HCT116 (cell line): Measurements from ENCODE around the gene FOXQ1. TPM values are rescaled to one million over a fixed set of nuclear protein-coding genes. Genes with fewer than 3 reads are reported as not detected.

ENCODE experiments used
- ATAC-seq: fragments of 200-7000 bp; cut with Tn5 transposase; 2 replicates; pipeline ENCODE4 v1.9.1; 2020; ENCODE audit warnings: mild to moderate bottlenecking, moderate library complexity
- BruUV-seq: library from RNA; stranded (reverse); fragments of 400-500 nt; replicated peaks from 2 replicates; lab custom pipeline; 2021; lab: Mats Ljungman, UMichigan
- CTCF ChIA-PET: fragments of 300-600 bp; sonication (Branson Sonifier 250); formaldehyde crosslinking; loops from one replicate; lab custom pipeline; 2021; ENCODE audit warnings: antibody characterized with exemption; lab: Charles Lee
- POLR2A ChIA-PET: fragments of 300-600, 350-600 bp; sonication (Branson Sonifier 250); formaldehyde crosslinking; loops from one replicate; lab custom pipeline; 2021; ENCODE audit warnings: antibody characterized with exemption; lab: Charles Lee
- RAD21 ChIA-PET, 2 experiments: fragments of 300-600 bp; sonication (Branson Sonifier 250); formaldehyde crosslinking; loops; one replicate each; lab custom pipeline; 2023; ENCODE audit warnings: low total read pairs in 2 of 2; ENCODE audit not compliant: uncharacterized antibody in 2 of 2, unreplicated experiment in 2 of 2, low non-redundant PET in 1 of 2; lab: Charles Lee
- DNase-seq: peaks from one replicate; pipeline ENCODE4 v3.0.0-alpha.2; 2010; ENCODE audit warnings: low read depth, low spot score
- H2AFZ ChIP-seq: fragments of 200-600 bp; shearing (Covaris generic), sonication (generic); 2 replicates; pipeline ENCODE4 v1.6.1; 2017; ENCODE audit warnings: low read depth, mixed run types, mixed read lengths, antibody characterized with exemption, low read length; ENCODE audit not compliant: poor library complexity, severe bottlenecking
- H3K27ac ChIP-seq: 2 replicates; pipeline ENCODE4 v1.5.1; 2012; ENCODE audit warnings: low read depth, low read length
- H3K27me3 ChIP-seq: fragments of 200-600 bp; sonication (generic); 2 replicates; pipeline ENCODE4 v1.6.1; 2016; ENCODE audit warnings: mixed run types, low read length, mixed read lengths; ENCODE audit not compliant: insufficient read depth
- H3K36me3 ChIP-seq, 2 experiments: fragments of 200-500 bp in 1 of 2; fragments of 200-600 bp in 1 of 2; sonication (Bioruptor generic) in 1 of 2; sonication (generic) in 1 of 2; 2 replicates each; pipeline versions ENCODE4 v1.5.1 to v1.6.1; 2014 to 2016; ENCODE audit warnings: low read length in 2 of 2, inconsistent platforms in 1 of 2, mixed read lengths in 1 of 2, mixed run types in 1 of 2; ENCODE audit not compliant: insufficient read depth in 2 of 2, control insufficient read depth in 1 of 2
- H3K4me1 ChIP-seq, 2 experiments: fragments of 200-600 bp in 1 of 2; sonication (generic) in 1 of 2; 2 replicates each; pipeline versions ENCODE4 v1.5.1 to v1.6.1; 2012 to 2017; ENCODE audit warnings: low read length in 2 of 2, inconsistent platforms in 1 of 2, mild to moderate bottlenecking in 1 of 2, mixed read lengths in 1 of 2, mixed run types in 1 of 2, moderate library complexity in 1 of 2; ENCODE audit not compliant: insufficient read depth in 2 of 2, control insufficient read depth in 1 of 2
- H3K4me2 ChIP-seq: fragments of 200-600 bp; sonication (generic); 2 replicates; pipeline ENCODE4 v1.6.1; 2017; ENCODE audit warnings: mixed run types, low read length, mixed read lengths
- H3K4me3 ChIP-seq, 2 experiments: fragments of 200-600 bp in 1 of 2; sonication (generic) in 1 of 2; replicated peaks in 1 of 2; 2 replicates each; pipeline ENCODE4 v1.5.1; 2011 to 2016; ENCODE audit warnings: low read length in 2 of 2, control low read depth in 1 of 2, low read depth in 1 of 2, mild to moderate bottlenecking in 1 of 2, mixed read lengths in 1 of 2, mixed run types in 1 of 2
- H3K79me2 ChIP-seq: fragments of 200-600 bp; sonication (generic); 2 replicates; pipeline ENCODE4 v1.6.1; 2017; ENCODE audit warnings: mild to moderate bottlenecking, mixed run types, low read length, moderate library complexity, mixed read lengths; ENCODE audit not compliant: insufficient read depth
- H3K9ac ChIP-seq: fragments of 200-600 bp; sonication (generic); 2 replicates; pipeline ENCODE4 v1.6.1; 2016; ENCODE audit warnings: low read length, mixed read lengths
- H3K9me2 ChIP-seq: fragments of 200-600 bp; sonication (generic), shearing (Covaris generic); 2 replicates; pipeline ENCODE4 v1.6.1; 2017; ENCODE audit warnings: mixed run types, mild to moderate bottlenecking, moderate library complexity; ENCODE audit not compliant: insufficient read depth
- H3K9me3 ChIP-seq, 2 experiments: fragments of 200-500 bp in 1 of 2; fragments of 200-600 bp in 1 of 2; sonication (Bioruptor generic) in 1 of 2; sonication (generic) in 1 of 2; 2 replicates each; pipeline ENCODE4 v1.6.1; 2014 to 2017; ENCODE audit warnings: low read length in 2 of 2, mixed read lengths in 2 of 2, inconsistent platforms in 1 of 2, low read depth in 1 of 2, mild to moderate bottlenecking in 1 of 2, mixed run types in 1 of 2, moderate library complexity in 1 of 2; ENCODE audit not compliant: control insufficient read depth in 1 of 2, insufficient read depth in 1 of 2
- H4K20me1 ChIP-seq: fragments of 200-600 bp; sonication (generic), shearing (Covaris generic); 2 replicates; pipeline ENCODE4 v1.6.1; 2017; ENCODE audit warnings: mixed run types, mild to moderate bottlenecking, moderate library complexity; ENCODE audit not compliant: insufficient read depth
- CBX3 ChIP-seq: IDR thresholded peaks from 2 replicates; pipeline ENCODE4 v1.6.1; 2012; ENCODE audit warnings: low read depth
- CEBPB ChIP-seq: IDR thresholded peaks from 2 replicates; pipeline ENCODE4 v1.6.1; 2012; ENCODE audit warnings: low read depth
- CTCF ChIP-seq, 3 experiments: fragments of 200-600 bp in 1 of 3; sonication (generic) in 1 of 3; IDR thresholded peaks in 2 of 3; conservative IDR thresholded peaks in 1 of 3; 2 replicates each; pipeline ENCODE4 v1.5.1; 2012 to 2017; ENCODE audit warnings: low read depth in 2 of 3, low read length in 2 of 3, antibody characterized with exemption in 1 of 3, borderline replicate concordance in 1 of 3, control low read depth in 1 of 3, mild to moderate bottlenecking in 1 of 3, mixed read lengths in 1 of 3, mixed run types in 1 of 3, moderate library complexity in 1 of 3; ENCODE audit not compliant: insufficient read depth in 1 of 3
- ELF1 ChIP-seq: IDR thresholded peaks from 2 replicates; pipeline ENCODE4 v1.6.1; 2012; ENCODE audit warnings: low read depth, borderline replicate concordance
- EZH2 ChIP-seq: fragments of 200-600 bp; sonication (generic); IDR thresholded peaks from 2 replicates; pipeline ENCODE4 v1.6.1; 2017; ENCODE audit warnings: antibody characterized with exemption, mixed run types
- FOSL1 ChIP-seq: IDR thresholded peaks from 2 replicates; pipeline ENCODE4 v1.6.1; 2012; ENCODE audit warnings: low read depth
- JUND ChIP-seq: IDR thresholded peaks from 2 replicates; pipeline ENCODE4 v1.6.1; 2012
- MAX ChIP-seq: IDR thresholded peaks from 2 replicates; pipeline ENCODE4 v1.6.1; 2012
- POLR2A ChIP-seq: IDR thresholded peaks from 2 replicates; pipeline ENCODE4 v1.7.0; 2011; ENCODE audit warnings: borderline replicate concordance; ENCODE audit not compliant: insufficient read depth, insufficient read length; ENCODE audit errors: extremely low read depth
- POLR2AphosphoS5 ChIP-seq: IDR thresholded peaks from 2 replicates; pipeline ENCODE4 v1.6.1; 2011; ENCODE audit warnings: mild to moderate bottlenecking, low read depth, low read length, moderate library complexity
- RAD21 ChIP-seq: IDR thresholded peaks from 2 replicates; pipeline ENCODE4 v1.6.1; 2012; ENCODE audit warnings: low read depth, mild to moderate bottlenecking
- SIN3A ChIP-seq: IDR thresholded peaks from 2 replicates; pipeline ENCODE4 v1.6.1; 2012; ENCODE audit warnings: low read depth
- SRF ChIP-seq: IDR thresholded peaks from 2 replicates; pipeline ENCODE4 v1.6.1; 2012; ENCODE audit warnings: low read depth
- TCF7L2 ChIP-seq: IDR thresholded peaks from 2 replicates; pipeline ENCODE4 v1.7.0; 2011; ENCODE audit warnings: borderline replicate concordance, inconsistent platforms; ENCODE audit not compliant: insufficient read depth, insufficient read length; ENCODE audit errors: extremely low read depth
- YY1 ChIP-seq: IDR thresholded peaks from 2 replicates; pipeline ENCODE4 v1.6.1; 2011; ENCODE audit warnings: low read length, low read depth, moderate library complexity, mild to moderate bottlenecking; ENCODE audit not compliant: insufficient replicate concordance; ENCODE audit errors: extremely low read depth
- ZBTB33 ChIP-seq: IDR thresholded peaks from 2 replicates; pipeline ENCODE4 v1.6.1; 2011; ENCODE audit warnings: mild to moderate bottlenecking, low read length, moderate library complexity; ENCODE audit not compliant: insufficient replicate concordance; ENCODE audit errors: extremely low read depth
- ZFX ChIP-seq: fragments of 450-650 bp; IDR thresholded peaks from 2 replicates; pipeline ENCODE4 v1.6.1; 2017
- ZNF274 ChIP-seq: fragments of 200-500 bp; sonication (Bioruptor generic); IDR thresholded peaks from 2 replicates; pipeline ENCODE4 v1.6.1; 2014; ENCODE audit warnings: mild to moderate bottlenecking, low read depth, low read length, inconsistent platforms
- intact Hi-C: fragments of 100-400 bp; cut with micrococcal nuclease; formaldehyde crosslinking; loops from 2 replicates; pipeline ENCODE4 v1.10.0; 2022
- total RNA-seq: library from RNA; stranded (reverse); gene quantifications from one replicate; pipeline ENCODE4 v1.2.1, GENCODE V29; 2021; ENCODE audit not compliant: unreplicated experiment
- TF ChIP-seq, protein P1 (sequence below): IDR thresholded peaks from 2 replicates; pipeline ENCODE4 v1.6.1; 2012; ENCODE audit warnings: low read depth

Gene FOXQ1
- total RNA-seq, 1 experiment from 2014 or later, result 0.42 TPM

DNA sequence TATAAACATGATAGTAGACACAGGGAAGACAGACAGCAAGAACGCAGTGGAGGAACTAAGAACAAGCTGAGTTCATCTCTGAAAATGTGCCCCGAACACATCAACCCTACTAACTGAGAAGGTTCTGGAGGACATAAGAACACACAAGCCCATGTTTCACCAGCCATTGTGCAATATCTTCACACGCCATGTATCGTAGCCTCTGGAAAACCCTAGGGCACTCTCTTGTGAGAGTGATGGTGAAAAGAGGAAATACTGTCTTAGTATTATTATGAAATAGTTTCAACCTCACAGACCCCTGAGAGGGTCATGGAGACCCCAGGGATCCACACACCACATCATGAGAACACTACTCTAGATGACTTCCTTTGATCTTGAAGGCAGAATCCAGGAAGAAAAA is 51.4 kb downstream of the FOXQ1 start:
- TF ChIP-seq CBX3 (no peak), RAD21 (no peak), MAX (no peak), POLR2A (no peak), SIN3A (no peak), JUND (no peak), ZNF274 (no peak), SRF (no peak), CTCF (IDR thresholded peaks at IDR 0.05 in 2 of 3, conservative IDR thresholded peaks at IDR 0.05 in 1 of 3; ENCODE audit: borderline replicate concordance in 1 of 3, insufficient read depth in 1 of 3, low read depth in 2 of 3, low read length in 2 of 3) (no peak), FOSL1 (no peak), POLR2AphosphoS5 (no peak), ZFX (no peak), CEBPB (no peak), TCF7L2 (no peak), YY1 (no peak), ZBTB33 (no peak), ELF1 (no peak), EZH2 (no peak)
- TF ChIP-seq, protein P1, sequence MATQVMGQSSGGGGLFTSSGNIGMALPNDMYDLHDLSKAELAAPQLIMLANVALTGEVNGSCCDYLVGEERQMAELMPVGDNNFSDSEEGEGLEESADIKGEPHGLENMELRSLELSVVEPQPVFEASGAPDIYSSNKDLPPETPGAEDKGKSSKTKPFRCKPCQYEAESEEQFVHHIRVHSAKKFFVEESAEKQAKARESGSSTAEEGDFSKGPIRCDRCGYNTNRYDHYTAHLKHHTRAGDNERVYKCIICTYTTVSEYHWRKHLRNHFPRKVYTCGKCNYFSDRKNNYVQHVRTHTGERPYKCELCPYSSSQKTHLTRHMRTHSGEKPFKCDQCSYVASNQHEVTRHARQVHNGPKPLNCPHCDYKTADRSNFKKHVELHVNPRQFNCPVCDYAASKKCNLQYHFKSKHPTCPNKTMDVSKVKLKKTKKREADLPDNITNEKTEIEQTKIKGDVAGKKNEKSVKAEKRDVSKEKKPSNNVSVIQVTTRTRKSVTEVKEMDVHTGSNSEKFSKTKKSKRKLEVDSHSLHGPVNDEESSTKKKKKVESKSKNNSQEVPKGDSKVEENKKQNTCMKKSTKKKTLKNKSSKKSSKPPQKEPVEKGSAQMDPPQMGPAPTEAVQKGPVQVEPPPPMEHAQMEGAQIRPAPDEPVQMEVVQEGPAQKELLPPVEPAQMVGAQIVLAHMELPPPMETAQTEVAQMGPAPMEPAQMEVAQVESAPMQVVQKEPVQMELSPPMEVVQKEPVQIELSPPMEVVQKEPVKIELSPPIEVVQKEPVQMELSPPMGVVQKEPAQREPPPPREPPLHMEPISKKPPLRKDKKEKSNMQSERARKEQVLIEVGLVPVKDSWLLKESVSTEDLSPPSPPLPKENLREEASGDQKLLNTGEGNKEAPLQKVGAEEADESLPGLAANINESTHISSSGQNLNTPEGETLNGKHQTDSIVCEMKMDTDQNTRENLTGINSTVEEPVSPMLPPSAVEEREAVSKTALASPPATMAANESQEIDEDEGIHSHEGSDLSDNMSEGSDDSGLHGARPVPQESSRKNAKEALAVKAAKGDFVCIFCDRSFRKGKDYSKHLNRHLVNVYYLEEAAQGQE, result no peak
- TF ChIP-seq, all 23 proteins: peak for 0
- no peak overlapping the region for H3K27ac ChIP-seq
- intact Hi-C loops, result no loop called here
- no TSS peak for BruUV-seq
- CTCF ChIA-PET, result interaction anchor here (0.8 kb wide), 1 partner anchor 74 kb away, joined by 4 read pairs; no protein-coding TSS in a partner anchor
- H4K20me1 ChIP-seq, result no peaks in the 10 kb centered on the region; the same call in 1 of the 2 replicates
- H3K4me3 ChIP-seq, result no peak overlapping the region
- POLR2A ChIA-PET, result no interaction called here
- H3K79me2 ChIP-seq, result no peaks in the 10 kb centered on the region
- H3K36me3 ChIP-seq, result no peaks in the 10 kb centered on the region
- RAD21 ChIA-PET, result no interaction called here
- ATAC-seq (no peak), DNase-seq (no peak)
- no peaks in the 10 kb centered on the region for H3K27me3 ChIP-seq
- H3K9me2 ChIP-seq, result no peaks in the 10 kb centered on the region
- no peak overlapping the region for H2AFZ ChIP-seq
- H3K9me3 ChIP-seq, result no peaks in the 10 kb centered on the region
- no peaks in the 10 kb centered on the region for H3K4me1 ChIP-seq
- H3K9ac ChIP-seq, result no peak overlapping the region
- no peak overlapping the region for H3K4me2 ChIP-seq
